Measurements from ENCODE around the gene SMAD3.

Gene SMAD3

GRCh38 chr15:67127965-67128364 is 62.6 kb downstream of the SMAD3 start:
- DNase-seq, result no peak

GRCh38 chr15:67130166-67130565 is 64.8 kb downstream of the SMAD3 start:
- DNase-seq, result no peak

DNA sequence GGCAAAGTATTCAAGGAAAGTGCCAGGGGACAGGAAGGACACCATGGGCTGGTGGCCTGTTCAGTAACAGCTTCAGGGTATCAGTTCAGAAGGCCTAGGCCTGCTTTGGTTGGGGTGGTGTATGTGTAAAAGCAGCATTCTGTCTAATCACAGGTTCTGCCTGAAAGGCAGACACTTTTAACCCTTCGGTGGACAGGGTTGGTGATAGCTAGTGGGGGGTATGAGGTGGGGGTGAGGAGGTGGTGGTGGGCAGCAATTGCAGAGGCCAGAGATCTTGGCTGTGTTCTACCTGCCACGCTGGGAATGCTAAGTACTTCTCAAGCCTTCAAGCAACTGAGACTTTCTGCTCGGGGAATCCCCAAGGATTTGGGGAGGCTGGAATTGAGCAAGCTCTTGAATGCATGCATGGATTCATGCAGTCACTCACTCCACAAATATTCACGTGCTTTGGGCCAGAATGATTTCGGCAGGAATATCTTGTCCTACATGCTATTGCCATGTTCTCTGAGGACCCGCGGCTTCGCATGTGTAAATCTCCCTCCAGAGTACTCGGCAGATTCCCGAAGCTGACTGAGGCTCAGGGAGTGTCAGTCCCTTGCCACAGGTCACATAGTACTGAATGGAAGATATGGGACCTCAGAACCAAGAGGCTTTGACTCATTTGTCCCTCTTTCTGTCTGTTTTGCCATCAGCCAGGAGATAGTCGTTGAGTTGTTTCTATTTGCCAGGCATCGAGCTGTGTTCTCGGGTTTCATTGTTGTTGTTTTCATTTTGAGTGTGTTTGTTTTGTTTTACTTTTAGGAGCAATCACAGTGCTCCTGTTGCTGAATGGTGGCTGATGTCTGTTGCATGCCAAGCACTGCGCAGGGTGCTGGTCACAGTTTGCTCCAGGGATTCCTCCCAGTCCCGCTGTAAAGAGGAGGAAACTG is 65.5 kb downstream of the SMAD3 start:
- DNase-seq, result no peak

DNA sequence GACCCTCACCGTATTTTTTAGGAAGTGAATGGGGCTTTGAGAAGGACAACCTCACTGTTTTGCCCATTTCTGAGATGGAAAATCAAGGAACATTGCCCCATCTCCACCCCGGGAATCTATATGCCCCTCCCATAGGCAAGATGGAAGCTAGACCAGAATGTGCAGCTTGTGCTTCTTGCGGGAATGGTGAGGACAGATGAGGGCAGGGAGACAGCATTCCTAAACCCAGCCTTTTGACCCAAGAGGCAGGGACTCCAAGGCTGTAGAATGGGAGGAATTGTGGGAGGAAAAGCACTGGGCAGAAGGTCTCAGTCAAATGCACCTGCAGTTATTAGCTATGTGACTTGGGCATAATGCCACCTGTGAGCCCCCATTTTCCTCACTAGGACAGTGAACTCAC is 66.9 kb downstream of the SMAD3 start:
- no peak for DNase-seq

- no peak for DNase-seq
These were observed 67.6 kb downstream of the SMAD3 start for GRCh38 chr15:67133026-67133425.

- DNase-seq, result no peak
These were observed 68.3 kb downstream of the SMAD3 start for GRCh38 chr15:67133738-67134066.

GRCh38 chr15:67134067-67134838 is 68.9 kb downstream of the SMAD3 start:
- DNase-seq, result no peak

DNA sequence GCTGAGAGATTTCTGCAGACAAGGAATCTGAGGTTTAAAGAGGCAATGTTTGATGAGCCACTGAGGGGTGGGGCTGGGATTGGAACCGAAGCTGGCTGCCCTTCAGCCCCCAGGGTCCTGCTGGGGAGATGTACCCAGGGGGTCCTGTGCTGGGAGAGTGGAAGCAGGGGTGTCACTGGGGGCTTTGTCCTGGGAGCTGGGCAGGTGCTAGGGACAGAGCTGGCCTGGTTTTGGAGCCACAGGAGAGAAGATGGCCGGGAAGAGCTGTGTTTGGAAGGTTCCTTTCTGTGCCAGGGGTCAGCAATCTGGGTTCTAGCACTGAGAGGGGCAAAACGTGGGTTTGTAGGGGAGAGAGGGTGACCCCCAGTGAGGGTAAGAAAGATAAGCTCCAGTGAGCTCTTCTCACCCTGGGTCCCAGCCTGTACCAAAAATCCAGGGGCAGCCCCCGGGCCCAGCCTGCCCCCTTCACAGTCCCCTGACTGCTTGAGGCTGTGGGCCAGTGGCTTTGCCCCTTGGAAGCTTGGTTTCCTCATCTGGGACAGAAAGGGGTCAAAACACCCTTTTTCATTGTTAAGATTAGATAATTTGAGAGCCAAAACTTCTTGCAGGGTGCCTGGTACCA is 69.6 kb downstream of the SMAD3 start:
- DNase-seq, result no peak

- DNase-seq, result no peak
These were observed 70.1 kb downstream of the SMAD3 start for GRCh38 chr15:67135494-67135893.

- no peak for DNase-seq
These were observed 71.4 kb downstream of the SMAD3 start for GRCh38 chr15:67136802-67137201.

DNA sequence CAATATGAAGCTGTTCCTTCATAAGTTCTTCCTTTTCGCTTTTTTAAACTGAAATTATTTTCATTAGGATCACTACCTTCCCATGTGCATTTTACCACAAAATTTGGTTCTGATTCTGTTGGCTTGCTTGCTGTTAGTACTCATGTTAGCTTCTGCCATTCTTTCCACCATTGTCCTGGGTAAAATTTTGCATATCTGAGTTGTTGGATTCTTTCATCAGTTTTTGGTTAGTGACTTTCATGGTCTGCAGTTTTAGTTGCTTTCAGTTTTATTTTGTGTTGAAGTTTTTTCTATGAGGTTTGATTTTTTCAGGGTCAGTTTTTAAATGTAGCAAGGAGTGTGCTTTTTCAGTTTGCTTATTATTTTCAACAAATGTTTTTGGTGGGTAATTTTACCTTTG is 71.9 kb downstream of the SMAD3 start:
- DNase-seq, result no peak

DNA sequence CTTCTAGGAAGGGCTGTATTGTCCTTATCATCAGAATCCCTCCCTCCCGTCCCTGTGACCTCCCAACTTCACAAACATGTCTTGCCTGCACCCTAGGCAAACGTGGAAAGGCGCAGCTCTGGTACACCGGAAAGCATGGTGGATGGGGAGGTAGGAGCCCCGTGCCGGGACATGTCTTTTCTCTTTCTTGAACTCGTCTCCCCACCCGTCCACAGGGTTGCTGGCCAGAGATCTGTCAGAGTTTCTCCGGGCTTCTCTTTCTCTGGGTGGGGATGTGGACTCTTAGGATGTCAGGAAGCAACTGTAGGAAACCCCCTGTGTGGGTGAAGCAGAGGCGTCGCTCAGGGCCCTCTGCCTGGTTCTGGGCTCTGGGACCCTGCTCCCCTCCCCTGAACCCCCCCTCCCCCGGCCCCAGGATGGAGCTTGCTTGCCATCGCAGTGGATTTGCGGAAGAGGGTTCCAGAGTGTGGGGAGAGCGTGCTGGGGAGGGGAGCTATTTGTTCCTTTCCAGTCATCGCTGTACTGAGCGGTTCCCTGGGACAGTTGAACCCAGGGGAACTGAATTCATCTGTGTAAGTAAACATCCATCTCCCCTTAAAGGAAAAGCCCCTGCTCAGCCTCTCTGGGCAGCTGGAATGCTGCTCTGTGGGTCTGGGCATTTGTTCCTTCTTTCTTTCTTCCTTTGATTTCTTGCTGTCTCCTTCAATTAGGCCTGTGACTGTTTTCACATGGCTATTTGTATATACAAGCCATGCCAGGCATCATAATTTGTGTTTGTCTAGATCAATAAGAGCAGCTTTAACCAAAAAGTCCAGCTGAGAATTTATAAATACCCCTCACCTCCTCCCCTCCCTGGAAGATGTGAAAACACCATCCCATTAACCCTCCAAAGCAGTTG is 72.8 kb downstream of the SMAD3 start:
- no peak for DNase-seq

DNA sequence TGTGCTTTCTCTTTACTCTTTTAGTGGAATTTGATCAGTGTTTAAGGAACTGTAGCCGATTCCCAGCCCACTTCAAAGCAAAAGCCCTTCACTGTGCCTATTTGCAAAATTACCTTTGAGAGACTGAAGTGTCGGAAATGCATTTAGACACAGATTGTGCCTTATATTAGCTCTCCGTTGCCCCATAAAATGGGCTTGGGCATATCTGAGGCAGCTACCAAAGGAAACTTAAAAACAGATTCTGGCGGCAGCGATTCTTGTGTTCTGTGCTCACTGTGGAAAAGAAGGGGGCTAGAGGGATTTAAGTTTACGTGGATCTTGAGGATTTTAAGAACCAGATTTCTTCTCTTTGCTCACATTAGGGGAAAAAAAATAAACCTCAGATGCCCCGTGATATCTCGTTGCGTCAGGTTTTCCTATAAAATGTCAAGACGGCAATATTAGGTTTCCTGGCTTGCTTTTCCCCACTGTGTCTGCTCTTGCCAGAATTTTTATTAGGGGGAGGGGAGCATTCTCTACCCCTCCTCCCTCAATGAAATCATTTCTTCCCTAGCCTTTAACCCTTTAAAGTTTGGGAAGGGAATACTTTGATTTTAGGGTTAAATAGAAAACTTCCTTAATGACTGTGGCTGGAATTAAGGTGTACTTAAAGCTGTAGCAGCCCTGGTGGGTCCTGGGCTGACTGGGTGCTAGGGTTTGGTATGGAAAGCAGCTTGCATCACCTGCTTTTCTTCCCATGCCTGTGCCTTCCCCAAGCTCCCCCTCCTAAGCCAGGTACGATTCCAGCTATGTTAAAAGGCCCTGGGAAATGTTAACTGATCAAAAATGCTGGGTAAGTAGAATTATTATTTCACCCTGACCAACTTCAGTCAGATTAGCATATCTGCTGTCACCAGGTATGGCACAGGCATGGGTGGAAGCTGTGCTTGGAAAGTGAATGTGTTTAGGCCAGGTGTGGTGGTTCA is 73.8 kb downstream of the SMAD3 start:
- no peak for DNase-seq

GRCh38 chr15:67140078-67140833 is 74.9 kb downstream of the SMAD3 start:
- DNase-seq, result no peak

GRCh38 chr15:67142092-67142766 is 76.8 kb downstream of the SMAD3 start:
- DNase-seq, result no peak

DNA sequence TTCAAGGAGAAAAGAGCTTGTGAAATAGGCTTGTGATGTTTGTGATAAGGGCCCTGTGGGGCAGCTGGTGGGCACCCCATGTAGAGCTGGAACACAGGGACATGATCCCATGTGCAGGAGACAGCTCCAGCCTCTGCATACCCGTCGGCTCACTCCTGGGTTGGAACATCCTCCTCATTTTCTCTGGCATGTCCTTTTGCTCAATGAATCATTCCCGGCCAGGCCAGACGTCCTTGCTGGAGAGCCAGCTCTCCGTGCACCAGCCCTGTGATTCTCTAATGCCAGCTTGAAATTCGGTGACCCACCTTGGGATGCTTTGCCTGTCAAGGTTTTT is 77.3 kb downstream of the SMAD3 start:
- no peak for DNase-seq

- DNase-seq, result no peak
These were observed 78.2 kb downstream of the SMAD3 start for GRCh38 chr15:67143646-67144045.

DNA sequence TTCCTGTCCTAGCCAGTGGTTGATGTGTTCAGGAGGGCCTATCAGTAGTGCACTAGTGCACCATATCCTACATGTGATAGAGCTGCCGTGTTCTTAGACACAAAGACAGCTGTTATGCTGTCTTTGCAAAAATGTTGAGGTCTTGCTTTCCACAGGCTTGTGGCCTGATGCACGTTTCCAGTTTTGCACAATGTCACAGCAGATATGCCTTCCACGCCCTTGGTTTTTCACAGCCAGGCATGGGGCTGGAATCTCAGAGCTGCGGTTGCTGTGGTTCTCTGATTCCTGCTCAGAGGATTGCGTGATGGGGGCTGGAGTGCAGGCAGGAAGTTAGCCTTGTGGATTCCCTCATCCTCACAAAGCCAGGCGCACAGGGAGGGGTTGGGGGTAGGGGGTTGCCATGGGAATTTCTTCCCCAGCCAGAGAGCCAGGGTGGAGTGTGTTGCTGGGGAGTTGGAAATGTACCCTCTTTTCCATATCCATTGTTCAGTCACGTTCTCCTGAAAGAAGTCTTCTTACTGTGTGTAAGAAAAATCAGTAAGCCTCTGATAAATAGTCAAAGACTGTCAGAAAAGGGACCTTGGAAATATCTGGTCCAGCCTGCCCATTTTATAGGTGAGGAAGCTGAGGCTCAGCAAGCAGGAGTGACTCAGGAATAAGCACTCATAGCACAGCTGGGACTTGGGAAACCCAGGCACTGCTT is 79.4 kb downstream of the SMAD3 start:
- no peak for DNase-seq

DNA sequence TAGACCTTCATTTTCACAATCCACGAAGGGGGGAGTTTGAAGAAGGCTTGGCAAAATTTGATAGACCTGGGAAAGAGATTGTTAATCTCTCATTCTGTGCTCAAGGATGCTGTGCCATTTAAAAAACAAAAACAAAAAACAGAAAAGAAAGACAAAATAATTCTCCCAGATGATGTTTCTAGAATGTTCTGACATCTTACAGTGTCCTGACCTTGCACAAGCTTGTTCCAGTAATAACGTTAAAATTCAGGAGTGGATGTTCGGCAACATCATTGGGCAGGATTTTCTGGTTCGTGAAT is 79.9 kb downstream of the SMAD3 start:
- no peak for DNase-seq

DNA sequence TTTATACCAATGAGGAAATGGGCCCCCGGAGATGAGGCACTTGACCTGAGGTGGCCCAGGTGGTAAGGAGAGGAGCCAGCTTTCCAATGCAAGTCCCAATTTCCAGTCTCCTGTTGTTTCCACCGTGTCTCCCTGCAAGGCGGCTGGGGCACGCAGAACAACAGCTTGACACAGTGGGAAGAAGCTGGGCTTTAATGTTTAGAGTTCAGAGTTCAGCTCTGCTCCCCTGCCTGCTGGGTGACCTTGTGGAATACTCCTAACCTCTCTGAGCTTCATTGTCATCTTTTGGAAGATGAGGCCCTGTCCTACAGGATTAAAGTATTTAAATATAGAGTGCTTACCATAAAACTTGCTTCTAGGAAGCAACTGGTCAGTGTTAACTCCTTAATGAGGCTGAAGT is 80.3 kb downstream of the SMAD3 start:
- DNase-seq, result no peak

All from NCI-H2081 (cell line).